K562 (cell line): ENCODE results near the gene SLC4A2. TPM values are rescaled to one million over a fixed set of nuclear protein-coding genes. Genes with fewer than 3 reads are reported as not detected.
"Not testable (repeated sequence)": the region's sequence is repeated elsewhere in the genome, so short reads cannot be mapped to it uniquely, and the experiment has no call there.

ENCODE experiments used
- CTCF ChIP-seq, 3 experiments: IDR thresholded peaks in 2 of 3; conservative IDR thresholded peaks in 1 of 3; 2 replicates each; pipeline ENCODE4 v1.5.1; 2011 to 2012; ENCODE audit warnings: low read length in 3 of 3, mild to moderate bottlenecking in 3 of 3, control low read depth in 2 of 3, improper control_type of control experiment in 1 of 3, inconsistent platforms in 1 of 3, low read depth in 1 of 3, mixed read lengths in 1 of 3, moderate library complexity in 1 of 3; ENCODE audit not compliant: insufficient read depth in 2 of 3
- FOSL1 ChIP-seq: fragments of 200-800 bp; sonication (Bioruptor generic); conservative IDR thresholded peaks from 2 replicates; pipeline ENCODE4 v1.6.1; 2016; ENCODE audit warnings: missing genetic modification characterization, missing compliant biosample characterization
- KLF6 ChIP-seq: fragments of 250-450 bp; sonication (Bioruptor Pico); IDR thresholded peaks from 2 replicates; pipeline ENCODE4 v1.4.0; 2020; ENCODE audit warnings: mild to moderate bottlenecking, moderate library complexity, borderline replicate concordance
- THRB ChIP-seq: fragments of 450-650 bp; formaldehyde crosslinking; conservative IDR thresholded peaks from 2 replicates; pipeline ENCODE4 v1.4.0; 2022; ENCODE audit warnings: mild to moderate bottlenecking, missing genetic modification characterization
- USF2 ChIP-seq: sonication (generic); formaldehyde crosslinking; IDR thresholded peaks from 2 replicates; pipeline ENCODE4 v1.5.0; 2020; ENCODE audit warnings: missing genetic modification reagents
- ZKSCAN8 ChIP-seq: fragments of 200-800 bp; sonication (Bioruptor generic); IDR thresholded peaks from 2 replicates; pipeline ENCODE4 v1.6.1; 2016; ENCODE audit warnings: missing genetic modification characterization, missing compliant biosample characterization
- ZNF644 ChIP-seq: fragments of 200-800 bp; sonication (Bioruptor generic); IDR thresholded peaks from 2 replicates; pipeline ENCODE4 v1.6.1; 2016; ENCODE audit warnings: low read depth, missing genetic modification characterization, missing compliant biosample characterization
- polyA plus RNA-seq, 8 experiments: library from polyadenylated mRNA; depleted of rRNA in 4 of 8; stranded (reverse) in 5 of 8; unstranded in 3 of 8; fragments of >200 nt; fragmentation: Nextera tagmentation in 2 of 8; fragmentation: Illumina TruSeq in 1 of 8; extraction: Ambion mirVana in 2 of 8; extraction: Trizol in 1 of 8; gene quantifications; 2 replicates each; pipeline versions ENCODE4 v1.2.1 to v1.2.3, GENCODE V29; 2011 to 2014; ENCODE audit warnings: inconsistent platforms in 1 of 8, missing spikeins in 1 of 8
- total RNA-seq, 7 experiments: library from RNA; depleted of rRNA in 6 of 7; stranded (reverse); fragments of >200 nt in 6 of 7; fragmentation: Illumina TruSeq in 2 of 7; extraction: Trizol in 2 of 7; gene quantifications; 2 replicates each; pipeline versions ENCODE4 v1.2.1 to v1.2.3, GENCODE V29; 2011 to 2021; ENCODE audit warnings: low replicate concordance in 1 of 7
- TF ChIP-seq, protein P1 (sequence below): fragments of 250-450 bp; sonication (Bioruptor Pico); IDR thresholded peaks from 2 replicates; pipeline ENCODE4 v1.8.0; 2021; ENCODE audit warnings: moderate library complexity, mild to moderate bottlenecking, inconsistent platforms
- TF ChIP-seq, protein P2 (sequence below), 2 experiments: fragments of 450-650 bp in 1 of 2; sonication (generic) in 1 of 2; formaldehyde crosslinking in 1 of 2; IDR thresholded peaks in 1 of 2; conservative IDR thresholded peaks in 1 of 2; 2 replicates each; pipeline versions ENCODE4 v1.6.1 to v1.8.1; 2016 to 2023; ENCODE audit warnings: mild to moderate bottlenecking in 2 of 2, moderate library complexity in 2 of 2, inconsistent platforms in 1 of 2, missing genetic modification reagents in 1 of 2

The SLC4A2 gene
- total and polyA plus RNA-seq, 9 of the 15 experiments (the other 6 are each of a cell fraction or from before 2014, with no cell fraction given) = 11.4 to 375 (median 130) TPM

- TF ChIP-seq CTCF (IDR thresholded peaks at IDR 0.05 in 2 of 3, conservative IDR thresholded peaks at IDR 0.05 in 1 of 3; ENCODE audit: insufficient read depth in 2 of 3, low read depth in 1 of 3, low read length in 3 of 3) = peak in 1 of 3 experiments; percentile 13; a peak in 1 of 6 replicates
- TF ChIP-seq ZNF644 (tag) = peak; percentile 97
- peak; percentile 79 for TF ChIP-seq FOSL1 (tag)
- TF ChIP-seq, protein P1, sequence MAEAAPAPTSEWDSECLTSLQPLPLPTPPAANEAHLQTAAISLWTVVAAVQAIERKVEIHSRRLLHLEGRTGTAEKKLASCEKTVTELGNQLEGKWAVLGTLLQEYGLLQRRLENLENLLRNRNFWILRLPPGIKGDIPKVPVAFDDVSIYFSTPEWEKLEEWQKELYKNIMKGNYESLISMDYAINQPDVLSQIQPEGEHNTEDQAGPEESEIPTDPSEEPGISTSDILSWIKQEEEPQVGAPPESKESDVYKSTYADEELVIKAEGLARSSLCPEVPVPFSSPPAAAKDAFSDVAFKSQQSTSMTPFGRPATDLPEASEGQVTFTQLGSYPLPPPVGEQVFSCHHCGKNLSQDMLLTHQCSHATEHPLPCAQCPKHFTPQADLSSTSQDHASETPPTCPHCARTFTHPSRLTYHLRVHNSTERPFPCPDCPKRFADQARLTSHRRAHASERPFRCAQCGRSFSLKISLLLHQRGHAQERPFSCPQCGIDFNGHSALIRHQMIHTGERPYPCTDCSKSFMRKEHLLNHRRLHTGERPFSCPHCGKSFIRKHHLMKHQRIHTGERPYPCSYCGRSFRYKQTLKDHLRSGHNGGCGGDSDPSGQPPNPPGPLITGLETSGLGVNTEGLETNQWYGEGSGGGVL (CRISPR knock-in tag) = peak; percentile 54; the same call in 1 of the 2 replicates
- TF ChIP-seq THRB = 0 out of 2 replicates have a peak, but pooled peaks have one; percentile 62
- TF ChIP-seq, protein P2, sequence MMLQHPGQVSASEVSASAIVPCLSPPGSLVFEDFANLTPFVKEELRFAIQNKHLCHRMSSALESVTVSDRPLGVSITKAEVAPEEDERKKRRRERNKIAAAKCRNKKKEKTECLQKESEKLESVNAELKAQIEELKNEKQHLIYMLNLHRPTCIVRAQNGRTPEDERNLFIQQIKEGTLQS (IDR thresholded peaks at IDR 0.05) = peak; percentile 67; the same call in 1 of the 2 replicates
- TF ChIP-seq, protein P2 (CRISPR knock-in tag; conservative IDR thresholded peaks at IDR 0.05) = not testable (repeated sequence)
- peak; percentile 88 for TF ChIP-seq ZKSCAN8 (CRISPR knock-in tag)
- TF ChIP-seq KLF6 (CRISPR knock-in tag) = peak; percentile 96
- peak; percentile 61 for TF ChIP-seq USF2 (CRISPR knock-in tag)
Observed at GRCh38 chr7:151026771-151027727, 32.3 kb upstream of the SLC4A2 start (continued).
